Activated T-cell treated with anti-CD3 and anti-CD28 coated beads, Interleukin-2, amount 50 U/mL, for 1 hour (primary cell): Measurements from ENCODE around the gene TAS1R1.
"Not testable (repeated sequence)": the region's sequence is repeated elsewhere in the genome, so short reads cannot be mapped to it uniquely, and the experiment has no call there.

Experiments
- DNase-seq: peaks from one replicate; pipeline ENCODE4 v3.0.0-alpha.2; 2020

Gene TAS1R1

GRCh38 chr1:6592441-6592840 is 37.3 kb downstream of the TAS1R1 start:
- no peak for DNase-seq

GRCh38 chr1:6592865-6593593 is 37.9 kb downstream of the TAS1R1 start:
- no peak for DNase-seq

- no peak for DNase-seq
These were observed 38.7 kb downstream of the TAS1R1 start for GRCh38 chr1:6593810-6594209.

GRCh38 chr1:6594977-6595740 is 40.1 kb downstream of the TAS1R1 start:
- DNase-seq = no peak

GRCh38 chr1:6596351-6596750 is 41.2 kb downstream of the TAS1R1 start:
- no peak for DNase-seq

GRCh38 chr1:6596886-6597776 is 42.0 kb downstream of the TAS1R1 start:
- DNase-seq = no peak

- DNase-seq = no peak
These were observed 42.6 kb downstream of the TAS1R1 start for GRCh38 chr1:6597777-6598131.

- peak; percentile 56 for DNase-seq
These were observed 44.3 kb downstream of the TAS1R1 start for GRCh38 chr1:6599141-6599975.

- DNase-seq = not testable (repeated sequence)
These were observed 44.9 kb downstream of the TAS1R1 start for GRCh38 chr1:6599991-6600390.

- DNase-seq = no peak
These were observed 45.4 kb downstream of the TAS1R1 start for GRCh38 chr1:6600410-6601048.

GRCh38 chr1:6601049-6601922 is 46.2 kb downstream of the TAS1R1 start:
- peak; percentile 72 for DNase-seq

GRCh38 chr1:6601923-6602668 is 47.0 kb downstream of the TAS1R1 start:
- peak; percentile 55 for DNase-seq

- peak; percentile 86 for DNase-seq
These were observed 47.6 kb downstream of the TAS1R1 start, which contains the start of gene KLHL21 for GRCh38 chr1:6602669-6603237. TSS of gene KLHL21 (minus strand) at chr1:6602869. CDS start at chr1:6602817, 52 bp downstream.

- DNase-seq = peak; percentile 73
These were observed 48.3 kb downstream of the TAS1R1 start for GRCh38 chr1:6603238-6603914.

GRCh38 chr1:6603915-6604558 is 48.9 kb downstream of the TAS1R1 start:
- peak; percentile 57 for DNase-seq

- no peak for DNase-seq
These were observed 57.7 kb downstream of the TAS1R1 start for GRCh38 chr1:6612641-6613360.

GRCh38 chr1:6613361-6614018 is 58.4 kb downstream of the TAS1R1 start, which contains the start of gene PHF13:
TSS of gene PHF13 (plus strand) at chr1:6613731. CDS start at chr1:6614067, 336 bp downstream.
- DNase-seq = peak; percentile 99
